GM18505 (cell line): ENCODE data around the gene URI1.
"Not testable (repeated sequence)": the region's sequence is repeated elsewhere in the genome, so short reads cannot be mapped to it uniquely, and the experiment has no call there.

Experiments
- ATAC-seq: cut with Tn5 transposase; IDR thresholded peaks from one replicate; pipeline ENCODE4 v1.9.1; 2021; ENCODE audit not compliant: unreplicated experiment
- POLR2A ChIP-seq: IDR thresholded peaks from 4 replicates; pipeline ENCODE4 v1.6.1; 2011; ENCODE audit warnings: borderline replicate concordance; ENCODE audit not compliant: insufficient read depth, insufficient read length; ENCODE audit errors: extremely low read depth

The URI1 gene

GRCh38 chr19:29945433-29945832 is 3.4 kb downstream of the URI1 start:
- ATAC-seq = no peak
- no peak for TF ChIP-seq POLR2A

- no peak for TF ChIP-seq POLR2A
- ATAC-seq = no peak
Observed at GRCh38 chr19:29946645-29947044, 4.6 kb downstream of the URI1 start.

DNA sequence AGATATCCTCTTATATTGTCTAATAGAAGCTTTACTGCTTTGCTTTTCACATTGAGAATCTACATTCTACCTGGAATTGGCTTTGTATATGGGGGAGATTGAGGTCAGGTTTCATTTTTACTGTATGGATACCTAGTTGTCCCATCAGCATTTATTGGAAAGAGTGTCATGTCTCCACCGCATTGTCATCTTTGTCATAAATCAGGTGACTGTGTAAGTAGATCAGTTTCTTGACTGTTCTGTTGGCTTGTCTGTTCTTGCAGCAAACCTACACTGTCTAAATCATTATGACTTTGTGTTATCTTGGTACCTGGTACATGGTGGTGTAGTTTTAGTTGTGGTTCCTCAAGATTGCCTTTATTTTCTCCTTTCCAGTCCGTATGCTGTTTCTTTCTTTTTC is 5.8 kb downstream of the URI1 start:
- TF ChIP-seq POLR2A = no peak
- ATAC-seq = no peak

DNA sequence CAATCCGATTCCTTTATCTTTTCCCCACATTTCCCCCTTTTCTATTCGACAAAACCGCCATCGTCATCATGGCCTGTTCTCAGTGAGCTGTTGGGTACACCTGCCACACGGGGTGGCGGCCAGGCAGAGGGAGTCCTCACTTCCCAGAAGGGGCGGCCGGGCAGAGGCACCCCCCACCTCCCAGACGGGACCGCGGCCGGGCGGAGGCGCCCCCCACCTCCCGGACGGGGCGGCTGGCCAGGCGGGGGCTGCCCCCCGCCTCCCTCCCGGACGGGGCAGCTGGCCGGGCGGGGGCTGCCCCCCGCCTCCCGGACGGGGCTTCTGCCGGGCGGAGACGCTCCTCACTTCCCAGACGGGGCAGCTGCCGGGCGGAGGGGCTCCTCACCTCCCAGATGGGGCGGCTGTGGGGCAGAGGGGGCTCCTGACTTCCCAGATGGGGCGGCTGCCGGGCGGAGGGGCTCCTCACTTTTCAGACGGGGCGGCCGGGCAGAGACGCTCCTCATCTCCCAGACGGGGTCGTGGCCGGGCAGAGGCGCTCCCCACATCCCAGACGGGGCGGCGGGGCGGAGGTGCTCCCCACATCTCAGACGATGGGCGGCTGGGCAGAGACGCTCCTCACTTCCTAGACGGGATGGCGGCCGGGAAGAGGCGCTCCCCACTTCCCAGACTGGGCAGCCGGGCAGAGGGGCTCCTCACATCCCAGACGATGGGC is 6.9 kb downstream of the URI1 start:
- not testable (repeated sequence) for ATAC-seq

DNA sequence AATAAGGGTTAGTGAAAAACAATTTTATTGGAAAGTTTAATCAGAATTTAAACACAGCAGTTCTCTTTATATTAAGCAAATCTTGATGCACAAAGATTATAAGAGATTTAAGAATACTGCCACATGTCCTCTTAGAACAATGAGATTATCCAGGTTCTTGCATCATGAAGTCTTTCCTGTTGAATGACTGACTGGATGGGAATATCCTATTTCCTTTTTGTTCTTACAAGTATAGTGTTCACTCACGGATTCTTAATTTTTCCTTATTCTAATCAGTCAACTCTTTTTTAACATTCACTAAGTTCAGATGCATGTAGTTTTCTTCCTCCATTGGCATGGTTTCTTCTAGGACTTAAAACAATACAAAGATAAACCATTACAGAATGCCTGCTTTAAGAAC is 10.1 kb downstream of the URI1 start:
- ATAC-seq = no peak
- no peak for TF ChIP-seq POLR2A

- no peak for ATAC-seq
- TF ChIP-seq POLR2A = no peak
Observed at GRCh38 chr19:29952646-29953045, 10.6 kb downstream of the URI1 start.

- TF ChIP-seq POLR2A = no peak
- ATAC-seq = no peak
Observed at GRCh38 chr19:29953352-29954247, 11.6 kb downstream of the URI1 start.

GRCh38 chr19:29956855-29957254 is 14.8 kb downstream of the URI1 start:
- no peak for ATAC-seq
- no peak for TF ChIP-seq POLR2A

DNA sequence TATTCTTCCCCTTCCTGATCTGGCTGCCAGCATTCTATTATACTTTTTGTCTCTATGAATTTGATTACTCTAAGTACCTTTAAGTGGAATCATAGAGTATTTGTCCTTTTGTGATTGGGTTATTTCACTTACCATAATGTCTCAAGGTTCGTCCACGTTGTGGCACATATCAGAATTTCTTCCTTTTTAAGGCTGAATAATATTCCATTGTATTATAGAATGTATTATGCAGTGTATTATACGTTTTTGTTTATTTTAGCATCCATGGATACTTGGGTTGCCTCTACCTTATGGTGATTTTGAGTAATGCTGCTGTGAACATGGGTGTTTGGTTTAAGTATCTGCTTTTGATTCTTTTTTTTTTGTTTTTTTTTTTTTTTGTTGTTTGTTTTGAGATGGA is 19.3 kb downstream of the URI1 start:
- ATAC-seq = no peak
- TF ChIP-seq POLR2A = no peak

DNA sequence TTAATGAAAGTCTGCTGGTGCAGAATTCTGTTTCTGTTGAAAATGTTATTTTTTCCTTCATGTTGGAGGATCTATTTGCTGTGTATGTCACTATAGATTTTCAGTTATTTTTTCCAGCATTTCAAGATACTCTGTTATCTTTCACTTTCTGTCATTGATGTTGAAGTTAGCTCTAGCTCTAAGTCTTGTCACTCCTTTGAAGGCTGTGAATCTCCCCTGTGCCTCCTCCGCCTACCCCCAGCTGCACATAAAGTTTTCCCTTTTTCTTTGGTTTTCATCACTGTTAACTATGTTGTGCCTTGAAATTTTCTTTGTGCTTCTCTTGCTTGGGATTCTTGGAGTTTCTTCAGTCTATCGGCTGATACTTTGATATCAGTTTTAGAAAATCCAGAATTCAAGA is 20.8 kb downstream of the URI1 start:
- TF ChIP-seq POLR2A = no peak
- ATAC-seq = no peak

- no peak for TF ChIP-seq POLR2A
- ATAC-seq = no peak
Observed at GRCh38 chr19:29963576-29963975, 21.5 kb downstream of the URI1 start.

DNA sequence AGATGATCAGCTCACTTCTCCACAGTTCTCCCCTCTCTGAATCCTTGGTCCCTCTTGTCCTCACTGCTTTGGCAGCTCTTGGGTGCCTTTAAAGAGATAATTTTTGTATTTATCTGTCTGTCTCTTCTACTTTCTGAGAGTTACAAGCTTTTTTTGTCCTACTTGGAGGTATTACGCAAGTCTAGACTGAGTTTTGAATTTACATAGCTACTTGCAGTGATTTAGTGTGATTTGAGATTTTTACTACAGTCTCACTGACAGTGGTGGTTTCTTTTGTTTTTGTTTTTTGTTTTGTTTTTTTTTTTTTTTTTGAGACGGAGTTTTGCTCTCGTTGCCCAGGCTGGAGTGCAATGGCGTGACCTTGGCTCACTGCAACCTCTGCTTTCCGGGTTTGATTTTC is 22.1 kb downstream of the URI1 start:
- no peak for ATAC-seq
- no peak for TF ChIP-seq POLR2A

GRCh38 chr19:29965492-29965891 is 23.5 kb downstream of the URI1 start:
- ATAC-seq = no peak

GRCh38 chr19:29966142-29966541 is 24.1 kb downstream of the URI1 start:
- ATAC-seq = not testable (repeated sequence)

More at GRCh38 chr19:29965492-29965891, 23.5 kb downstream of the URI1 start:
- no peak for TF ChIP-seq POLR2A
